ENCODE data around the gene STARD3NL. TPM values are rescaled to one million over a fixed set of nuclear protein-coding genes. Genes with fewer than 3 reads are reported as not detected.
"Not testable (repeated sequence)": the region's sequence is repeated elsewhere in the genome, so short reads cannot be mapped to it uniquely, and the experiment has no call there.

STARD3NL gene
- total RNA-seq, 1 experiment from 2014 or later, result 162 TPM

DNA sequence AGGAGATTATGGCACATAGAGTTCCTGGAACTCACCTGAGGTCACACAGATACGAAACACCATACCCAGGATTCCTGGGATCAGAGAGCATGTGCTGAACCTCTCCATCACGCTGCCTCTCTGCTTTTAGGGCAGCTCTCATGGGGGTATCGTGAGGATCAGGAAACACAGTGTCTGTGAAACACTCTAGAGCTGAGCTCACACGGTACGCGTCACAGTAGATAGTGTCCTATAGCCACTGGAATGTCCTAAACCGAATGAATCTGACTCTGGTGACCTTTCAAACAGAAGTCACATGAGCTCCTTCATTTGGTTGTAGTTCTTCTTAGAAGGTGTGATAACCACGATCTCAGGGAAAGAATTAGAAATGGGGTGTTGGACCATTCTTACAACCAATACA is 81.1 kb downstream of the STARD3NL start:
- H3K27ac ChIP-seq; DNase-seq; H3K36me3 ChIP-seq; H3K4me3 ChIP-seq; H3K9me3 ChIP-seq (replicated peaks); H3K27me3 ChIP-seq; H3K4me1 ChIP-seq: not testable (repeated sequence)

DNA sequence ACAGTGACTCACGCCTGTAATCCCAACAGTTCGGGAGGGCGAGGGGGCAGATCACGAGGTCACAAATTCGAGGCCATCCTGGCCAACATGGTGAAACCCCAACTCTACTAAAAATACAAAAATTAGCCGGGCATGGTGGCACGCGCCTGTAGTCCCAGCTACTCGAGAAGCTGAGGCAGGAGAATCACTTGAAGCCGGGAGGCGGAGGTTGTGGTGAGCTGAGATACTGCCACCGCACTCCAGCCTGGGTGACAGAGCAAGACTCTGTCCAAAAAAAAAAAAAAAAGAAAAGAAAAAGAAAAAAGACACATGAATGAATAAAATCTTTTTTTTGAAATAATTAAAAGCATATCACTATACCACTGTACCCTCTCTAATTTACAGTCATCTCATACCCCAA is 83.6 kb downstream of the STARD3NL start:
- DNase-seq; H3K27ac ChIP-seq; H3K27me3 ChIP-seq; H3K9me3 ChIP-seq (replicated peaks); H3K36me3 ChIP-seq; H3K4me1 ChIP-seq; H3K4me3 ChIP-seq: not testable (repeated sequence)

DNA sequence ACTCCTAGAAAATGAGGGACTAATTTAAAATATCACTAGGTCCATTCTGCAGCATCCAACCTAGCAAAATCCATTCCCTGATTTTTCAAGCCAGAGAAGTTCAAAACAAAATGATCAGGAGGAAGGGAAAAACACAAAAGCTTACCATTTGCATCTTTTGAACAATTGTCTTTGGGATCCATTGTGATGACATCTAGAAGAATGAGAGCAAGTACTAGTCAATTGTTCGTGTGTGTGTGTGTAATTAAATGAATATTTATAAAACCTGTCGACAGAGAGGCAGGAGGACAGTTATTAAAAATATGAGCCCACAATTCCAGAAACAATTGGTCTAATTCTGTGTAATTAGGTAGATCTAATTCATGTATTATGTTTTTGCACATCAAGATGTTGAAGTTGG is 84.0 kb downstream of the STARD3NL start:
- H3K27ac ChIP-seq; H3K9me3 ChIP-seq (replicated peaks); H3K4me3 ChIP-seq; H3K36me3 ChIP-seq; H3K4me1 ChIP-seq; H3K27me3 ChIP-seq; DNase-seq: not testable (repeated sequence)

DNA sequence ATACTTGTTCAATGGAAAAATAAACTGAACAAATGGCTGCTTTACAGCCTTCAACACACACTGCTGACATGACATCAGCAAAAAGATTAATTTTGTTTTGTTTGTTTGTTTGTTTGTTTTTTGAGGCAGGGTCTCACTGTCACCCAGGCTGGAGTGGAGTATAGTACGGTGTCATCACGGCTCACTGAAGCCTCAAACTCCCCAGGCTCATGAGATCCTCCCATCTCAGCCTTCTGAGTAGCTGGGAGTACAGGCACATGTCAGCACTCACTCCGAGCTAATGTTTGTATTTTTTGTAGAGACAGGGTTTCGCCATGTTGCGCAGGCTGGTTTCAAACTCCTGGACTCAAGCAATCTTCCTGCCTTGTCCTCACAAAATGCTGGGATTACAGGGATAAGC is 84.5 kb downstream of the STARD3NL start:
- Histone ChIP-seq H3K9me3 (replicated peaks) (no peaks in the 10 kb centered on the region), H3K4me3 (no peak overlapping the region), H3K27me3 (no peaks in the 10 kb centered on the region), H3K27ac (no peak overlapping the region), H3K36me3 (no peaks in the 10 kb centered on the region), H3K4me1 (no peaks in the 10 kb centered on the region)
- DNase-seq, result no peak

DNA sequence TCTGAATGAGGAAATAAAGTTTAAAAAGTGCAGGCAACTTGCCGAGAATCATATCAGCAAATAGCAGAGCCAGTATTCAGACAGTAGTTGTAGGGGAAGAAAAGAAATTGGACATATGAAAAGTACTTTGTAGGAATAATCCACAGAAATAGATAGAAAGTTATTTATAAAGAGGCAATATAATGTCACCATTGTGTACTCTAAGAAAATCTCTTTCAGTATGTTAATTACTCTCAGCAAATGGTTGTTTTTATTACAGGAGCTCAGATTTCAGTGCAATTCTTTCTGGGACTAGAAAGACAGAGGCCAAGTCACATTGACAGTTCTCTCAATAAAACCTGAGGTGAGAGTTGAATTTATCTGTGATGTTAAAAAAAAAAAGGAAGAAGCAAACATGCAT is 85.2 kb downstream of the STARD3NL start:
- not testable (repeated sequence) for H3K4me3 ChIP-seq; DNase-seq; H3K4me1 ChIP-seq; H3K27ac ChIP-seq; H3K36me3 ChIP-seq; H3K27me3 ChIP-seq; H3K9me3 ChIP-seq (replicated peaks)

DNA sequence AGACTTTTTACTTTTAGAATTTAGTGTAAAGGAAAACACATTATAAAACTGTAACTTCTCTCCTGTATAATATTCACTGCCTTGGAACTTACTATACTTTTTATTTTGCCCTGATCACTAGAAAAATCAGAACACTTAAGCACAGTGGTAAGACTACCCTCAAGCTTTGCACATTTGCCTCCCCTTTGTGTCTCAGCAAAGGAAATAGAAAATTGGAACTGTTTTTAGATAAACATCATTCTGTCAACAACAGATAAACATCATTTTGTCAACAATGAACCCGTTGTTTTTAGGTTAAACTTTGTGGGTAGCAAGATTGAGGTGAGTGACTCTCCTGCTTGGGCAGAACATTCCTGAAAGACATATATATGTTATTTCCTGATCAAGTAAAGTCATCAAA is 86.6 kb downstream of the STARD3NL start:
- DNase-seq; H3K9me3 ChIP-seq (replicated peaks); H3K27me3 ChIP-seq; H3K27ac ChIP-seq; H3K4me3 ChIP-seq; H3K36me3 ChIP-seq; H3K4me1 ChIP-seq: not testable (repeated sequence)

DNA sequence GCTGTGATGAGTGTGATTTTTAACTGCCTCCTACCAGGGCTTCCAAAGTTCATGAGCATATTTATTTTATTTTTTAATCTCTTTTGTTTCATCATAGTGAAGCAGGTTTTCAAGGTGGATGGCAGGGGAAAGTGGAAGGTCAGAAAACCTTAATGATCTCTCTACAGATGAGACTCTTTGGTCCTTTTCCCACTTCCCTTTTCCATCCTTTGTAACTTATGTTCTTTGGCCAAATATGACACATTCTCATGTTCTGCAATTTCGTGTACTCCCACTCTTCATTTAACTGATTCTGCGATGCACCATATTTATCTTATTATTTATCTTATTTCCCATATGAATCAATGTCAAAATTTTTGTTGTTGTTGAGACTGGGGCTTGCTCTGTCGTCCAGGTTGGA is 87.9 kb downstream of the STARD3NL start:
- H3K4me3 ChIP-seq; H3K27me3 ChIP-seq; H3K27ac ChIP-seq; H3K36me3 ChIP-seq; H3K4me1 ChIP-seq; DNase-seq; H3K9me3 ChIP-seq (replicated peaks): not testable (repeated sequence)

DNA sequence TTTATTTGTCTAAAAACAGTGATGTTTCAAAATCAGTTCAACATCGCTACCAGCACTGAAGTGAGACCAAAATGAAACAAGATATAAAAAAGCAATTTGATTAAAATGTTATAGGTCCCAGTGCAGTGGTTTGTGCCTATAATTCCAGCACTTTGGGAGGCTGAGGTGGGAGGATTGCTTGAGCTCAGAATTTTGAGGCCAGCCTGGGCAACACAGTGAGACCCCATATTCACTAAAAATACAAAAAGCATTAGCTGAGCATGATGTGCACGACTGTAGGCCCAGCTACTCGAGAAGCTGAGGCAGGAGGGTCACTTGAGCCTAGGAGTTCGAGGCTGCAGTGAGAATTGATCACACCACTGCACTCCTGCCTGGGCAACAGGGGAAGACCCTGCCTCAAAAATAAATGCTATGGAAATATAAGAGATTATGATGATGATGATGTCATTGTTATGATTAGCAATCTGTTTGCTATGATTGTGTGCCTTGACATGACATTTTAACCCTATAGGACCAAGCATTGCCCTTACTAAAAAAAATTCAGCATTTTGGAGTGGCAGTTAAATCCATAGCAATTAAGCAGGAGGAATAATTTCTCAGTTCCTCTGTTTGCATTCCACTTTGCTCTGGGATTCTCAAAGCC is 91.8 kb downstream of the STARD3NL start:
- not testable (repeated sequence) for H3K27me3 ChIP-seq; H3K27ac ChIP-seq; DNase-seq; H3K4me1 ChIP-seq; H3K36me3 ChIP-seq; H3K4me3 ChIP-seq; H3K9me3 ChIP-seq (replicated peaks)

DNA sequence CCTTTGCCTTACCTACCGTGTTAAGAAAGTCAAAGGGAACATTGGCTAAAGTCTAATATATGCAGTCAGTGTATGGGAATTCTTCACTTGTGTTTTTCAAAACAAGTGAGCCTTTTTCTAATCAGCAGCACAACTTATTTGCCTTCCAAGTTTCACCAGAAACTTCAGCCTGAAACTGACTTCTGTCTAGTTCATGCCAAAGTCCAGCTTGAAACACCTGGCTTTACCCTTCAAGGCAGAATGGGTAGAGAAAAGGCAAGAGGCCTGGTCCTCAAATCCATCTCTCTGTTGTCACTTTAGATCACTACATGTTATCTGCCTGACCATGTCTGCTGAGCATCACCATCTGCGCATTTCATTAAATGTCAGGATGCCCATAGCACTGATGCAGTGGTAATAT is 92.4 kb downstream of the STARD3NL start:
- not testable (repeated sequence) for H3K9me3 ChIP-seq (replicated peaks); H3K36me3 ChIP-seq; DNase-seq; H3K4me3 ChIP-seq; H3K4me1 ChIP-seq; H3K27me3 ChIP-seq; H3K27ac ChIP-seq

DNA sequence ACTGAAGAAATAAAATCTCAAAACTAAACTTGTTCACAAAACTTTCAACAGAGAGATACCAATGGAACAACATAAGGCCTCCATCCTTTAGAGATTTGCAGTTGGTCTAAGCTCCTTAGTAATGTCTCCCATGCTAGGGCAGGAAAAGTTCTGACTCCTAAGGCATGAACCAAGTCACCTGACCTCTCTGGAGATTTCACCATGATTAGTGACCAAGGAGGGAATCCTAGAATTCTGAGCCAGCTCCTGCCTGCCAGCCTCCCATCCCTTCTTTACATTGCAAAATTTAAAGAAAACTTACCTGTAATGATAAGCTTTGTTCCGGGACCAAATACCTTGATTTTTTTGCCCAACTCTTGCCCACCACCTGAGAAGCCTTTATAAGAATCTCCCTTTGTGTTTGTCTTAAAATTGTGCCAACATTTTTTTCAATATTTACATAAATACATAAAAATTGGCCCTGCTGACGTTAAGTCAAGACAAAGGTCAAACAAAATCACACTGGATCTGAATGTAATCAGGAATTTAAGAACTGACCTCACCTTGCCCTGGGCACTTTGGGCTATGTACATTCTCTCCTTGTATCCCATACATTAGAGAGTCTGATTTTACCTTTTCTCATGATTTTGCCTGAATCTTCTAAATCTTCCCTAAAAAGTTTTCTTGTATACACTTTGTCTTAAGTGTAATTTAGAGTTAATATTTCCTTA is 95.4 kb downstream of the STARD3NL start, which contains the start of gene TARP:
Gene TARP (minus strand): TSS at position 351 of the 710 bp plus-strand sequence.
- no peaks in the 10 kb centered on the region for H3K9me3 ChIP-seq (replicated peaks)
- H3K27ac ChIP-seq, result no peak within 1 kb of the TSS
- H3K4me1 ChIP-seq, result no peaks in the 10 kb centered on the region
- no peak within 1 kb of the TSS for H3K4me3 ChIP-seq
- no peak for DNase-seq
- no peaks in the 10 kb centered on the region for H3K36me3 ChIP-seq
- no peaks in the 10 kb centered on the region for H3K27me3 ChIP-seq

DNA sequence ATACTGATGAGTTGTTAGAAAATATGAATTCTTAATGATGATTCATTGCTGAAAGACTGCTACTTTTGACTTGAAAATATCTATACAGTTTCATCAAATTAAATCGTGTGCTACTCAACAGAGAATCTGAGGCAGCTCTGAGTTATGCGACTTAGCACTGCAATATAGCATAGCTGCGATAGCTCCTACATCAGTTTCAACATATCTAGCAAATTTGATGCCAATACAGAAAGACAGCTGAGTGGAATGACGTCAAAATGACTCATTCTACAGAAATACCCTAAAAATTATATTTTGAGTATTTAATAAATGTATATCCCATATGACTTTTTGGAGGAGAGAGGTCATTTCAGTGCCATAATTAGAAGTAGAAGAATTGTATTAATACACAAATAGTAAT is 96.4 kb downstream of the STARD3NL start:
- no peak overlapping the region for H3K27ac ChIP-seq
- H3K36me3 ChIP-seq, result no peaks in the 10 kb centered on the region
- DNase-seq, result no peak
- no peaks in the 10 kb centered on the region for H3K9me3 ChIP-seq (replicated peaks)
- H3K4me1 ChIP-seq, result no peaks in the 10 kb centered on the region
- no peaks in the 10 kb centered on the region for H3K27me3 ChIP-seq
- no peak overlapping the region for H3K4me3 ChIP-seq

DNA sequence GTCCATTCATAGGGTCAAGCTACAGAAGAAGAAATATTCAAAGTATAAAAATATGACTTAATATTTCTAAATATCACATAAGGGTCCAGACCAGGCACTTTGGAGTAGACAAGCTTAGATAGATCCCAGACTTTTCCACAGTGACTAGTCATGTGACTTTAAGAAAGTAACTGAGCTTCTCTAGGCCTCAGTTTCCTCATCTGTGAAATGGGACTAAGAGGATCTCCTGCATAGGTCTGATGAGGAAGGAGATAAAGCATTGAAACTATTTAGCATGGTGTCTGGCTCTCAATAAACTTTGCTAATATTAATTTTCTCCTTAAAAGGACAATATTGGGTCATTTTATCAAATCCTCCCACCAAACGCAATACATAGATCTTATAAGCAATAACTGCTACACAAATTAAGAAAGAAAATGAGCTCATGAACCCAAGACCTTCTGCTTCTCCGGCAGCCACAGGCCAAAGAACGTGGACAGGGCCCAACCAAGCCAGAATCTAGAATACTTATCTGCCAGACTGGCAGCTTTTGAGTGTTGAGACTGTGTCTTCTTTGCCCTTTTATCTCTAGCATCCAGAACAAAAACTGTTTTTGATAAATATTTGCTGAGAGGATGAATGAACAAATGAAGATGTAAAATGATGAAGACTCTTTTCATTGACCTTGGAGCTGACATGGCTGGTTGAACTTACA is 97.0 kb downstream of the STARD3NL start:
- Histone ChIP-seq H3K4me3 (no peak overlapping the region), H3K27me3 (no peaks in the 10 kb centered on the region), H3K27ac (no peak overlapping the region), H3K9me3 (replicated peaks) (no peaks in the 10 kb centered on the region), H3K4me1 (no peaks in the 10 kb centered on the region), H3K36me3 (no peaks in the 10 kb centered on the region)
- no peak for DNase-seq

DNA sequence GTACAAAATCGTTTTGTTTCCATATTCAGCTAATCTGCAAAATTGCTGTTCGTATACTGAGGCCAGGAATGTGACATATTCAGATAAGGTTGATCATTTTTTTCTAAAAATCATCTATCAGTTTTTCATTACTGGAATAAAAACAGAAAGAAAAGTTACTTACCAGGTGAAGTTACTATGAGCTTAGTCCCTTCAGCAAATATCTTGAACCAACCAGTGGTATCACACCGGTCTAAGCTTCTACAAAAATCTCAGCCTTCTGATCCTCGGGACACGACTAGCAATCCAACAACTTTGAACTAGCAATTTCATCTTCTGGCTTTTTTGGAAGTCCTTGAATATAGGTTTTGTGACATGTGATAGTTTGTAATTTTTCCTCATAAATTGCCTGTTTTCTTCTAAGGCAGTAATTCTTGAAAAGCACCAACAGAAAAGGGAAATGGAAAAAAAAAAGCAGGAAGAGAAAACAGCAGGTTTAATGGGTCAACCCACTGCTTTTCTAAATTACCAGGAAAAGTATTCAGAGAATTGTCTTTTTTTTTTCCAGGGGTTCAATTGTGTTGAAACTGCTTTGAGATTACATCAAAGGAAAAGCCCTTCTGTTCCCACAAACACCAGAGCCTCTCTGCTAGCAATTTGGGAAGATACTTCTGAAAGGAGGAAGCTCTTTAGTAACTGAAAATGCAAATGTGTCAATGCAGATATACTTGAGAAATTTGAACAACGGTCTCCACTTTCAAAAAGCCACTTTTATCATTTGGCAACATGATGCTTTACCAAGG is 98.2 kb downstream of the STARD3NL start:
- H3K27me3 ChIP-seq, result no peaks in the 10 kb centered on the region
- no peaks in the 10 kb centered on the region for H3K4me1 ChIP-seq
- no peak overlapping the region for H3K27ac ChIP-seq
- no peak for DNase-seq
- H3K9me3 ChIP-seq (replicated peaks), result no peaks in the 10 kb centered on the region
- no peaks in the 10 kb centered on the region for H3K36me3 ChIP-seq
- H3K4me3 ChIP-seq, result no peak overlapping the region

DNA sequence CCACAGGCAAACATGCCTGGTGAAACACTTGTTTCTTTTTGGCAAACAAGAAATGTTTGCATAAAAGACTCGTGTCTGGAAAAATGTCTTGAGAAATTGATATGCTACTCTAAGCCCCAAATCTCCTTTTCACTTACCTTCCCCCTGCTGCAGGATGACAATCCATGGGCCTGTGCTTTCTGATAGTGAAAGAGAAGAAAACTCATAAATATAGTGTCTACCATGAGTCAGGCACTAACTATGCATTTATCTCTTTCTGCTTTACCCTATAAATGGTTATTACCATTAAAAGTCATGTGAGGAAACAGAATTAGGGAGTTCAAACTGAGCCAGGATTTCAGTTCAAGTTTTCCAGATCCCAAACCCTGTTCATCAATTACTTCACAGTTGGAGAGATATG is 102.0 kb downstream of the STARD3NL start:
- Histone ChIP-seq H3K27me3 (no peaks in the 10 kb centered on the region), H3K4me3 (no peak overlapping the region), H3K4me1 (no peaks in the 10 kb centered on the region), H3K36me3 (no peaks in the 10 kb centered on the region), H3K27ac (no peak overlapping the region), H3K9me3 (replicated peaks) (no peaks in the 10 kb centered on the region)
- DNase-seq, result no peak
